Gastroesophageal sphincter (tissue), 4 donors: ENCODE measurements around the gene KRTAP10-7. TPM values are rescaled to one million over a fixed set of nuclear protein-coding genes. Genes with fewer than 3 reads are reported as not detected.

ENCODE experiments used
- ATAC-seq: fragments of 150-250 bp; one replicate; pipeline ENCODE4 v1.9.1; 2016; ENCODE audit warnings: mild to moderate bottlenecking, moderate library complexity
- H3K27ac ChIP-seq, 4 donors: fragments of 200-600 bp; sonication (generic) in 3 of 4; 1 replicate in 3 of 4; 2 replicates in 1 of 4; pipeline ENCODE4 v1.5.1; 2016 to 2019
- H3K27me3 ChIP-seq: fragments of 200-600 bp; sonication (generic); one replicate; pipeline ENCODE4 v1.5.1; 2019
- H3K36me3 ChIP-seq, 2 donors: fragments of 200-600 bp; sonication (generic); one replicate each; pipeline ENCODE4 v1.5.1; 2019; ENCODE audit warnings: control low read depth in 1 of 2
- H3K4me1 ChIP-seq, 3 donors: fragments of 200-600 bp; sonication (generic); 1 replicate in 2 of 3; 2 replicates in 1 of 3; pipeline ENCODE4 v1.5.1; 2016 to 2019; ENCODE audit warnings: control low read depth in 2 of 3
- H3K4me3 ChIP-seq, 2 donors: fragments of 200-600 bp; sonication (generic); one replicate each; pipeline ENCODE4 v1.5.1; 2019; ENCODE audit warnings: mild to moderate bottlenecking in 1 of 2, moderate library complexity in 1 of 2
- H3K9me3 ChIP-seq, 3 donors: fragments of 200-600 bp; sonication (generic); one replicate each; pipeline ENCODE4 v1.5.1; 2017 to 2019; ENCODE audit warnings: control low read depth in 2 of 3
- CTCF ChIP-seq, 4 experiments: fragments of 200-600 bp in 2 of 4; fragments of 450-650 bp in 2 of 4; sonication (generic) in 1 of 4; IDR thresholded peaks; one replicate each; pipeline ENCODE4 v1.5.1; 2017 to 2019; ENCODE audit warnings: antibody characterized with exemption in 4 of 4, mild to moderate bottlenecking in 2 of 4, moderate library complexity in 2 of 4
- EP300 ChIP-seq: sonication (generic); formaldehyde crosslinking; IDR thresholded peaks from one replicate; pipeline ENCODE4 v1.6.1; 2017; ENCODE audit warnings: antibody characterized with exemption, mild to moderate bottlenecking
- POLR2A ChIP-seq, 2 donors: fragments of 450-650 bp; IDR thresholded peaks; one replicate each; pipeline ENCODE4 v1.6.1; 2017; ENCODE audit warnings: antibody characterized with exemption in 2 of 2, mild to moderate bottlenecking in 2 of 2, moderate library complexity in 1 of 2
- POLR2AphosphoS5 ChIP-seq: sonication (generic); formaldehyde crosslinking; IDR thresholded peaks from one replicate; pipeline ENCODE4 v1.6.1; 2017; ENCODE audit warnings: antibody characterized with exemption
- WGBS, 2 donors: methylation state at CpG; one replicate each; pipeline ENCODE4 v1.1.5; 2018; ENCODE audit warnings: low coverage in 1 of 2; 5-methylcytosine and 5-hydroxymethylcytosine counted together
- total RNA-seq, 4 donors: library from RNA; depleted of rRNA; stranded (reverse); fragments of >200 nt; gene quantifications; one replicate each; pipeline ENCODE4 v1.1.0, GENCODE V29; 2016

Gene KRTAP10-7
- total RNA-seq, 4 donors from 2014 or later: not detected

GRCh38 chr21:44647222-44647552 lies 46.8 kb downstream of the KRTAP10-7 start:
- TF ChIP-seq EP300 (no peak), POLR2A (IDR thresholded peaks at IDR 0.05) (no peak), POLR2AphosphoS5 (no peak), CTCF (IDR thresholded peaks at IDR 0.05) (no peak)
- 20% methylated on average over 1 of the region's 8 CpGs; no CpG with 5 or more reads in 1 of the 2 donors for WGBS, 2 donors
- no peak for ATAC-seq

GRCh38 chr21:44648557-44649311 lies 48.3 kb downstream of the KRTAP10-7 start:
- Histone ChIP-seq H3K36me3 (no peaks in the 10 kb centered on the region), H3K27me3 (peaks cover 50% of the 10 kb centered on the region), H3K9me3 (peaks cover 0 to 21% (median 0%) of the 10 kb centered on the region in 3 donors), H3K4me1 (no peaks in the 10 kb centered on the region), H3K27ac (no peak overlapping the region), H3K4me3 (no peak overlapping the region)
- no peak for ATAC-seq
- 70 to 75% methylated on average over 2 to 4 of the region's 33 CpGs for WGBS, 2 donors
- TF ChIP-seq POLR2AphosphoS5: no peak
- no peak for TF ChIP-seq POLR2A (IDR thresholded peaks at IDR 0.05)

More at GRCh38 chr21:44647222-44647552, 46.8 kb downstream of the KRTAP10-7 start:
- H3K27ac ChIP-seq: no peak overlapping the region
- H3K27me3 ChIP-seq: peaks cover 50% of the 10 kb centered on the region
- no peaks in the 10 kb centered on the region for H3K36me3 ChIP-seq
- H3K9me3 ChIP-seq: peaks cover 0 to 32% (median 0%) of the 10 kb centered on the region in 3 donors
- no peak overlapping the region for H3K4me3 ChIP-seq
- no peaks in the 10 kb centered on the region for H3K4me1 ChIP-seq

GRCh38 chr21:44649521-44650100 lies 49.2 kb downstream of the KRTAP10-7 start:
- no peak overlapping the region for H3K27ac ChIP-seq
- no peak for ATAC-seq
- no peaks in the 10 kb centered on the region for H3K36me3 ChIP-seq
- H3K4me3 ChIP-seq: no peak overlapping the region
- peaks cover 0 to 12% (median 0%) of the 10 kb centered on the region in 3 donors for H3K9me3 ChIP-seq
- no peaks in the 10 kb centered on the region for H3K4me1 ChIP-seq
- peaks cover 54% of the 10 kb centered on the region for H3K27me3 ChIP-seq
- TF ChIP-seq EP300 (no peak), CTCF (IDR thresholded peaks at IDR 0.05) (no peak), POLR2A (IDR thresholded peaks at IDR 0.05) (no peak), POLR2AphosphoS5 (no peak)
- 66 to 81% methylated on average over 3 to 8 of the region's 18 CpGs for WGBS, 2 donors

GRCh38 chr21:44650265-44650972 lies 50.0 kb downstream of the KRTAP10-7 start:
- ATAC-seq: no peak
- Histone ChIP-seq H3K27me3 (peaks cover 56% of the 10 kb centered on the region), H3K4me1 (no peaks in the 10 kb centered on the region), H3K27ac (no peak overlapping the region), H3K36me3 (no peaks in the 10 kb centered on the region), H3K9me3 (peaks cover 0 to 4% (median 0%) of the 10 kb centered on the region in 3 donors), H3K4me3 (no peak overlapping the region)
- TF ChIP-seq EP300 (no peak), POLR2AphosphoS5 (no peak), POLR2A (IDR thresholded peaks at IDR 0.05) (no peak), CTCF (IDR thresholded peaks at IDR 0.05) (no peak)
- WGBS, 2 donors: 88 to 90% methylated on average over 9 to 12 of the region's 20 CpGs

GRCh38 chr21:44650973-44651675 lies 50.7 kb downstream of the KRTAP10-7 start:
- WGBS, 2 donors: 61 to 100% methylated on average over 2 to 3 of the region's 12 CpGs
- Histone ChIP-seq H3K9me3 (no peaks in the 10 kb centered on the region), H3K36me3 (no peaks in the 10 kb centered on the region), H3K27me3 (peaks cover 55% of the 10 kb centered on the region), H3K4me1 (no peaks in the 10 kb centered on the region), H3K4me3 (no peak overlapping the region), H3K27ac (no peak overlapping the region)
- ATAC-seq: no peak
- TF ChIP-seq EP300: no peak

Other genes with a start within 250 kb of the KRTAP10-7 start
- gene TRPM2, start 247.0 kb upstream of the KRTAP10-7 start, total RNA-seq: 1 to 10 TPM; 1.0 to 3.3 (median 3.1) TPM
- gene LRRC3, start 145.1 kb upstream of the KRTAP10-7 start, total RNA-seq: 1 to 10 TPM; 2.7 to 8.3 (median 6.7) TPM
- gene KRTAP10-1, start 60.4 kb upstream of the KRTAP10-7 start, total RNA-seq: not detected
- gene KRTAP10-2, start 49.1 kb upstream of the KRTAP10-7 start, total RNA-seq: not detected
- gene KRTAP10-3, start 41.8 kb upstream of the KRTAP10-7 start, total RNA-seq: not detected
- gene KRTAP10-4, start 26.9 kb upstream of the KRTAP10-7 start, total RNA-seq: not detected
- not detected for gene KRTAP10-5, start 20.0 kb upstream of the KRTAP10-7 start, total RNA-seq
- not detected for gene KRTAP10-6, start 8.1 kb upstream of the KRTAP10-7 start, total RNA-seq
- gene KRTAP10-8, start 11.5 kb downstream of the KRTAP10-7 start, total RNA-seq: not detected
- gene KRTAP10-9, start 26.5 kb downstream of the KRTAP10-7 start, total RNA-seq: not detected
- gene KRTAP10-10, start 36.8 kb downstream of the KRTAP10-7 start, total RNA-seq: not detected
- not detected for gene KRTAP10-11, start 45.8 kb downstream of the KRTAP10-7 start, total RNA-seq
- gene KRTAP12-4, start 54.1 kb downstream of the KRTAP10-7 start, total RNA-seq: not detected
- gene KRTAP12-3, start 57.3 kb downstream of the KRTAP10-7 start, total RNA-seq: not detected
- not detected for gene KRTAP12-2, start 66.3 kb downstream of the KRTAP10-7 start, total RNA-seq
- gene KRTAP12-1, start 81.6 kb downstream of the KRTAP10-7 start, total RNA-seq: not detected
- not detected for gene KRTAP10-12, start 96.6 kb downstream of the KRTAP10-7 start, total RNA-seq
- not detected for gene TSPEAR, start 111.0 kb downstream of the KRTAP10-7 start, total RNA-seq
- 10 to 100 TPM; 48.3 to 93.4 (median 83.9) TPM for gene UBE2G2, start 201.2 kb downstream of the KRTAP10-7 start, total RNA-seq
- gene SUMO3, start 217.5 kb downstream of the KRTAP10-7 start, total RNA-seq: 10 to 100 TPM; 41.7 to 56.2 (median 53.7) TPM